ENCODE measurements around the gene CHST1. TPM values are rescaled to one million over a fixed set of nuclear protein-coding genes. Genes with fewer than 3 reads are reported as not detected.

Gene CHST1
- total RNA-seq, 1 donor from 2014 or later, result 59.2 TPM

DNA sequence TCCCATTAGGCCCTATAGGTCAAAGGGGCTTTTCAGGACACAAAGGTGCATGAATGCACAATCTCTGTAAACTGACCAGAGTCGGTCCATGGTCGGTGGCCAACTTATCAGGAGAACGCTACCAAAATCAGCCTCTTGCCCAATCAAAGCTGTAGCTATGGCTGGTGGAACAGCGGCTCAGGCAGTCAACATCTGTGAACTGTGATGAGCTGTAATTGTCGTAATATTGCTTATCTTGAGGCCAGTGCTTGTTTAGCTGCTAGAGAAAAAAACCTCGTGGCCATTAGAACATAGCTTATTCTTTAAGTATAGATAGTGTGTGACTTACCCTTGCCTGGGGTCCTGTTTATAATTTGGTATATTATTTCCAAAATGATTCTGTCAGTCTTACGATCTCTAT lies 14.4 kb upstream of the CHST1 start:
- Mint-ChIP-seq H3K4me3 (ENCODE audit: unreplicated experiment) (no peak overlapping the region), H3K4me1 (ENCODE audit: low read depth, unreplicated experiment) (no peaks in the 10 kb centered on the region), H3K27me3 (ENCODE audit: unreplicated experiment) (peaks cover 3% of the 10 kb centered on the region), H3K9me3 (ENCODE audit: unreplicated experiment) (peaks cover 4% of the 10 kb centered on the region), H3K27ac (ENCODE audit: unreplicated experiment) (no peak overlapping the region), H3K36me3 (ENCODE audit: unreplicated experiment) (no peaks in the 10 kb centered on the region)
- TF ChIP-seq, protein P1, sequence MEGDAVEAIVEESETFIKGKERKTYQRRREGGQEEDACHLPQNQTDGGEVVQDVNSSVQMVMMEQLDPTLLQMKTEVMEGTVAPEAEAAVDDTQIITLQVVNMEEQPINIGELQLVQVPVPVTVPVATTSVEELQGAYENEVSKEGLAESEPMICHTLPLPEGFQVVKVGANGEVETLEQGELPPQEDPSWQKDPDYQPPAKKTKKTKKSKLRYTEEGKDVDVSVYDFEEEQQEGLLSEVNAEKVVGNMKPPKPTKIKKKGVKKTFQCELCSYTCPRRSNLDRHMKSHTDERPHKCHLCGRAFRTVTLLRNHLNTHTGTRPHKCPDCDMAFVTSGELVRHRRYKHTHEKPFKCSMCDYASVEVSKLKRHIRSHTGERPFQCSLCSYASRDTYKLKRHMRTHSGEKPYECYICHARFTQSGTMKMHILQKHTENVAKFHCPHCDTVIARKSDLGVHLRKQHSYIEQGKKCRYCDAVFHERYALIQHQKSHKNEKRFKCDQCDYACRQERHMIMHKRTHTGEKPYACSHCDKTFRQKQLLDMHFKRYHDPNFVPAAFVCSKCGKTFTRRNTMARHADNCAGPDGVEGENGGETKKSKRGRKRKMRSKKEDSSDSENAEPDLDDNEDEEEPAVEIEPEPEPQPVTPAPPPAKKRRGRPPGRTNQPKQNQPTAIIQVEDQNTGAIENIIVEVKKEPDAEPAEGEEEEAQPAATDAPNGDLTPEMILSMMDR (IDR thresholded peaks at IDR 0.05; ENCODE audit: partially characterized antibody, unreplicated experiment), result no peak
- DNase-seq, result no peak

DNA sequence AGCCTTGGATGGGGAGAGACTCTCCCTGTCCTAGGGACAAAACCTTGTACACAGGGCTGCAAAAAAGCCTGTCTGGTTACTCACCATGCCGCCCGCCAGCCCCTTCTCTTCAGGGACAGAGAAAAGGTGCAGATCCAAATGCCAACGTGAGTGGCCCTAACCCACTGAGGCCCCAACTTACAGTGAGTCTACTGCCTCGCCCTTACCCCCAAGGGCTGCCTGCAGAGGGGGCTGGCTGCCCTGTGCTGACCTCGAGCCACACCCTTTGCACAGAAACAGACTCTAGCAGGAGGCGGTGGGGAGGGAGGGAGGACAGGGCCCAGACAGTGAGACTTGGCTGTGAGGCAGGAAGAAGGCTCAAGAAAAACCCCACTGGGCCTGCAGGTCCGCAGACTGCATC lies 13.6 kb upstream of the CHST1 start:
- DNase-seq, result no peak
- Mint-ChIP-seq H3K27ac (ENCODE audit: unreplicated experiment) (no peak overlapping the region), H3K4me1 (ENCODE audit: low read depth, unreplicated experiment) (no peaks in the 10 kb centered on the region), H3K4me3 (ENCODE audit: unreplicated experiment) (no peak overlapping the region), H3K9me3 (ENCODE audit: unreplicated experiment) (peaks cover 4% of the 10 kb centered on the region), H3K36me3 (ENCODE audit: unreplicated experiment) (no peaks in the 10 kb centered on the region), H3K27me3 (ENCODE audit: unreplicated experiment) (peaks cover 3% of the 10 kb centered on the region)
- TF ChIP-seq, protein P1 (IDR thresholded peaks at IDR 0.05; ENCODE audit: partially characterized antibody, unreplicated experiment), result no peak

DNA sequence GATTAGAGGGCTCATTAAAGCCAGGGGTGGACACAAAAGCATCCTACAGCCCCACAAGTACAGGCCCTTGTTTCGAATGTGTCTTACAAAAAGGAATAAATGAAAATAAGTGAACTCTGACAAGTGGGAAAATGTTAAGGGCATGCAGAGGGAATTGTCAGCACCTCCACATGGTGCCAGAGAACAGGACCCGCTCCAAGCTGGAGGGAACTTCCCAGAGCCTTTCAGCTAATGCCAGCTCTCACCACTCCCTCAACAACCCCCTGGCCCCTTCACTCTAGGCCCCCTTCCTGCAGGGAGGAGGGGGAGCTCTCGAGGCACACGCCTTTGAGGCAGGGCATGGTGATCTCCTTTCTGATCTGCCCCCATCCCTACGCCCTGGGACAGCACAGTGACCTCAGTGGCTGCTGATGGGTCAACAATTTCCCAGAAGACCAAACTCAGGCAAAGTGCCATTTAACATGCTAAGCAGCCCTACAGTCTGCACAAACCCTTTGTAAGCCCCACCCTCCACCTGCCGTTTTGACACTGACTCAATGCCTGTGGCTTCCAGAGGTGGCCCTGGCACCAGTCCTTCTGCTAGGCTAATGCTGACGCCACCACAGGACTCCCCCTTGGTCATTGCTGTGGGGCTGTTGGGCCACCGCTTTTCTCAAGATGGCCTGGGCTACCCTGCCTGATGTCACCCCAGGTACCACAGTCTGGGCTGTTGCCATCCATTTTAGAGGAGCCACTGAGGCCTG lies 12.5 kb upstream of the CHST1 start:
- Mint-ChIP-seq H3K27me3 (ENCODE audit: unreplicated experiment) (peaks cover 3% of the 10 kb centered on the region), H3K4me1 (ENCODE audit: low read depth, unreplicated experiment) (no peaks in the 10 kb centered on the region), H3K9me3 (ENCODE audit: unreplicated experiment) (peaks cover 4% of the 10 kb centered on the region), H3K36me3 (ENCODE audit: unreplicated experiment) (no peaks in the 10 kb centered on the region), H3K27ac (ENCODE audit: unreplicated experiment) (no peak overlapping the region), H3K4me3 (ENCODE audit: unreplicated experiment) (no peak overlapping the region)
- DNase-seq, result no peak
- TF ChIP-seq, protein P1 (IDR thresholded peaks at IDR 0.05; ENCODE audit: partially characterized antibody, unreplicated experiment), result no peak

DNA sequence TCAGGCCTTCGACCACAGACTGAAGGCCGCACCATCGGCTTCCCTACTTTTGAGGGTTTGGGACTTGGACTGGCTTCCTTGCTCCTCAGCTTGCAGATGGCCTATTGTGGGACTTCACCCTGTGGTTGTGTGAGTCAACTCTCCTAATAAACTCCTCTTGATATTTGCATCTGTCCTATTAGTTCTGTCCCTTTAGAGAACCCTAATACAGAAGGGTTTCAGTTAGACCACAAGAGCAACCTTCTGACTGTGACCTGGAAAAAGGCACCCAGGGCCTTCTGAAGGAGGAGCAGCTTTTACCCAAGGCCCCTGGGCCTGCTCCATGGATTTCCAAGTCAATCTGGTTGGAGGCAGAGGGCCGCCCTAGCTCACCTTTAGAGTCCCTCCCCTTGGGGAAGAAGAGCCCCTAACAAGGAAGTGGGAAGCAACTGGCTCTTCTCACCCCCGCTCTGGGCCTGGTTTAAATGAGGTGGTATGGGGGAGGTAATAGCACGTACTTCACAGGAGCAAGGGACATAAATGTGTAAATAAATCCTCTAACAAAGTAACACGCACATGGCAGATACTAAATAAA lies 11.2 kb upstream of the CHST1 start:
- peaks cover 4% of the 10 kb centered on the region for H3K9me3 Mint-ChIP-seq (ENCODE audit: unreplicated experiment)
- TF ChIP-seq, protein P1 (IDR thresholded peaks at IDR 0.05; ENCODE audit: partially characterized antibody, unreplicated experiment), result no peak
- H3K4me3 Mint-ChIP-seq (ENCODE audit: unreplicated experiment), result no peak overlapping the region
- no peaks in the 10 kb centered on the region for H3K36me3 Mint-ChIP-seq (ENCODE audit: unreplicated experiment)
- H3K27me3 Mint-ChIP-seq (ENCODE audit: unreplicated experiment), result peaks cover 3% of the 10 kb centered on the region
- no peak for DNase-seq
- no peak overlapping the region for H3K27ac Mint-ChIP-seq (ENCODE audit: unreplicated experiment)
- H3K4me1 Mint-ChIP-seq (ENCODE audit: low read depth, unreplicated experiment), result no peaks in the 10 kb centered on the region

DNA sequence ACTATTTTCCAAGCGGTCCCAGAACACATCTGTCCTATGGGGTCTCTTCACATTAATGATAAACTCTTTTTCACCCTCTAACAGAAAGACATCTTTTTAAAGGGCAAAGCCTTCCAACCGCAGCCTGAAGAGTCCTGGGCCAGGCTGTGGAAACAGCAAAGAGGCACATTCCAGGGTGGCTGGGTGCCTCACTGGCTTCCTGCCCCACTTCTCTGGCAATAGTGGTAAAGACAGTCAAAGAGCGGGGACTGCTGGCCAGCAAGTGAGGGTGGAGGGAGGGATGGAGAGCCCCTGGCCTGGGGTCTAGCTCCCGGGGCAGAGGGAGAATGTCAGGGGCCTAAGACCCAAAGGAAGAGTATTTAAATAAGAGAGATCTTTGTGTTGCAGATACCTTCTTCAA lies 10.2 kb upstream of the CHST1 start:
- TF ChIP-seq, protein P1 (IDR thresholded peaks at IDR 0.05; ENCODE audit: partially characterized antibody, unreplicated experiment), result no peak
- Mint-ChIP-seq H3K4me3 (ENCODE audit: unreplicated experiment) (no peak overlapping the region), H3K36me3 (ENCODE audit: unreplicated experiment) (no peaks in the 10 kb centered on the region), H3K4me1 (ENCODE audit: low read depth, unreplicated experiment) (no peaks in the 10 kb centered on the region), H3K27me3 (ENCODE audit: unreplicated experiment) (peaks cover 3% of the 10 kb centered on the region), H3K27ac (ENCODE audit: unreplicated experiment) (no peak overlapping the region), H3K9me3 (ENCODE audit: unreplicated experiment) (peaks cover 4% of the 10 kb centered on the region)
- no peak for DNase-seq
